Erythroblast (primary cell): ENCODE data around the gene TCTN1.

ENCODE experiments used
- GATA1 ChIP-seq: IDR thresholded peaks from 2 replicates; pipeline ENCODE4 v1.6.1; 2011; ENCODE audit warnings: low read depth, mild to moderate bottlenecking, control low read depth, low read length, moderate library complexity
- POLR2A ChIP-seq: IDR thresholded peaks from 2 replicates; pipeline ENCODE4 v1.6.1; 2011; ENCODE audit warnings: mild to moderate bottlenecking, low read length

GRCh38 chr12:110687396-110688169 is 73.7 kb downstream of the TCTN1 start:
- TF ChIP-seq POLR2A (no peak), GATA1 (no peak)
